GM23338 (cell line): ENCODE data around the gene ZDHHC7. TPM values are rescaled to one million over a fixed set of nuclear protein-coding genes. Genes with fewer than 3 reads are reported as not detected.

ENCODE experiments used
- ATAC-seq: fragments of 200-7000 bp; cut with Tn5 transposase; 3 replicates; pipeline ENCODE4 v1.9.1; 2020
- DNase-seq: peaks from one replicate; pipeline ENCODE4 v3.0.0-alpha.2; 2015; ENCODE audit warnings: low spot score
- H2AFZ ChIP-seq: fragments of 200-600 bp; sonication (generic); 2 replicates; pipeline ENCODE4 v1.8.0; 2016; ENCODE audit warnings: antibody characterized with exemption, mild to moderate bottlenecking, moderate library complexity
- H3F3A ChIP-seq: fragments of 200-600 bp; sonication (generic); replicated peaks from 2 replicates; pipeline ENCODE4 v1.8.0; 2017; ENCODE audit warnings: antibody characterized with exemption, mixed run types, low read depth
- H3K27ac ChIP-seq: fragments of 200-600 bp; sonication (generic); 2 replicates; pipeline ENCODE4 v1.6.1; 2016; ENCODE audit warnings: low read depth
- H3K27me3 ChIP-seq: fragments of 200-600 bp; sonication (generic); 2 replicates; pipeline ENCODE4 v1.8.0; 2016; ENCODE audit warnings: mild to moderate bottlenecking, mixed run types, moderate library complexity; ENCODE audit not compliant: insufficient read depth
- H3K36me3 ChIP-seq: fragments of 200-600 bp; sonication (generic); 2 replicates; pipeline ENCODE4 v1.8.0; 2016; ENCODE audit warnings: mild to moderate bottlenecking; ENCODE audit not compliant: insufficient read depth
- H3K4me1 ChIP-seq: fragments of 200-600 bp; sonication (generic); 2 replicates; pipeline ENCODE4 v1.8.0; 2016; ENCODE audit warnings: mild to moderate bottlenecking, moderate library complexity; ENCODE audit not compliant: insufficient read depth
- H3K4me2 ChIP-seq: fragments of 200-600 bp; sonication (generic); 2 replicates; pipeline ENCODE4 v1.7.1; 2017; ENCODE audit warnings: mixed run types
- H3K4me3 ChIP-seq: fragments of 200-600 bp; sonication (generic); 2 replicates; pipeline ENCODE4 v1.6.1; 2016; ENCODE audit warnings: mixed run types
- H3K79me2 ChIP-seq: fragments of 200-600 bp; sonication (generic); replicated peaks from 2 replicates; pipeline ENCODE4 v1.8.0; 2017; ENCODE audit warnings: mild to moderate bottlenecking; ENCODE audit not compliant: insufficient read depth
- H3K9me2 ChIP-seq: fragments of 200-600 bp; sonication (generic); 2 replicates; pipeline ENCODE4 v1.8.0; 2017; ENCODE audit not compliant: insufficient read depth
- H4K20me1 ChIP-seq: fragments of 200-600 bp; sonication (generic); replicated peaks from 2 replicates; pipeline ENCODE4 v1.8.0; 2017; ENCODE audit warnings: mild to moderate bottlenecking; ENCODE audit not compliant: insufficient read depth
- H3K27ac Mint-ChIP-seq: 2 replicates; pipeline ENCODE4 v1.8.0; 2020; ENCODE audit warnings: inconsistent platforms, mild to moderate bottlenecking, moderate library complexity, mixed read lengths
- H3K27me3 Mint-ChIP-seq: 3 replicates; pipeline ENCODE4 v1.8.0; 2022; ENCODE audit warnings: low read depth, mild to moderate bottlenecking, moderate library complexity, mixed read lengths, inconsistent platforms; ENCODE audit not compliant: insufficient read depth, poor library complexity
- H3K36me3 Mint-ChIP-seq: 3 replicates; pipeline ENCODE4 v1.8.0; 2021; ENCODE audit warnings: low read depth, mild to moderate bottlenecking, inconsistent platforms, moderate library complexity, mixed read lengths
- H3K4me1 Mint-ChIP-seq: 3 replicates; pipeline ENCODE4 v1.8.0; 2020; ENCODE audit warnings: mild to moderate bottlenecking, inconsistent platforms, mixed read lengths
- H3K4me3 Mint-ChIP-seq: 3 replicates; pipeline ENCODE4 v1.8.0; 2021; ENCODE audit warnings: moderate library complexity, mild to moderate bottlenecking, inconsistent platforms, mixed read lengths
- H3K9me3 Mint-ChIP-seq: 3 replicates; pipeline ENCODE4 v1.8.0; 2020; ENCODE audit warnings: moderate library complexity, mild to moderate bottlenecking, inconsistent platforms, mixed read lengths
- CREB1 ChIP-seq: fragments of 250-450 bp; sonication (Bioruptor Pico); IDR thresholded peaks from 2 replicates; pipeline ENCODE4 v1.5.0; 2020; ENCODE audit warnings: low read depth, mild to moderate bottlenecking, moderate library complexity
- EZH2 ChIP-seq: fragments of 200-600 bp; sonication (generic); IDR thresholded peaks from one replicate; pipeline ENCODE4 v1.8.0; 2017; ENCODE audit warnings: antibody characterized with exemption, mild to moderate bottlenecking, low read depth; ENCODE audit not compliant: unreplicated experiment
- EZH2phosphoT487 ChIP-seq: fragments of 200-600 bp; sonication (generic); IDR thresholded peaks from one replicate; pipeline ENCODE4 v1.8.1; 2018; ENCODE audit warnings: antibody characterized with exemption; ENCODE audit not compliant: unreplicated experiment
- JUNB ChIP-seq: IDR thresholded peaks from one replicate; pipeline ENCODE4 v1.6.1; 2016; ENCODE audit warnings: antibody characterized with exemption; ENCODE audit not compliant: unreplicated experiment
- NANOG ChIP-seq: IDR thresholded peaks from 2 replicates; pipeline ENCODE4 v1.6.1; 2016; ENCODE audit warnings: antibody characterized with exemption, borderline replicate concordance
- ZNF114 ChIP-seq: fragments of 250-450 bp; sonication (Bioruptor Pico); IDR thresholded peaks from 2 replicates; pipeline ENCODE4 v1.5.0; 2020; ENCODE audit warnings: mild to moderate bottlenecking, moderate library complexity
- ZNF331 ChIP-seq: fragments of 250-450 bp; sonication (Bioruptor Pico); IDR thresholded peaks from 2 replicates; pipeline ENCODE4 v1.5.0; 2020; ENCODE audit warnings: low read depth, mild to moderate bottlenecking, moderate library complexity
- polyA plus RNA-seq: library from polyadenylated mRNA; unstranded; fragments of >200 nt; fragmentation: Nextera tagmentation; extraction: Ambion mirVana; gene quantifications from 2 replicates; pipeline ENCODE4 v1.2.1, GENCODE V29; 2016
- total RNA-seq: library from RNA; depleted of rRNA; stranded (reverse); fragments of >200 nt; shearing (Covaris generic); gene quantifications from 2 replicates; pipeline ENCODE4 v1.2.3, GENCODE V29; 2014
- TF ChIP-seq, protein P1 (sequence below), 2 experiments: fragments of 200-600 bp in 1 of 2; sonication (generic) in 1 of 2; conservative IDR thresholded peaks; 2 replicates each; pipeline versions ENCODE4 v1.5.1 to v1.6.1; 2016 to 2017; ENCODE audit warnings: antibody characterized with exemption in 2 of 2, low read depth in 2 of 2, mild to moderate bottlenecking in 2 of 2, moderate library complexity in 1 of 2
- TF ChIP-seq, protein P2 (sequence below): IDR thresholded peaks from 2 replicates; pipeline ENCODE4 v1.6.1; 2016; ENCODE audit warnings: antibody characterized with exemption
- TF ChIP-seq, protein P3 (sequence below): fragments of 250-450 bp; sonication (Bioruptor Pico); IDR thresholded peaks from 2 replicates; pipeline ENCODE4 v1.5.0; 2020; ENCODE audit warnings: mild to moderate bottlenecking, moderate library complexity

Gene ZDHHC7
- total and polyA plus RNA-seq, 2 experiments from 2014 or later = 13.1 to 46.1 TPM

DNA sequence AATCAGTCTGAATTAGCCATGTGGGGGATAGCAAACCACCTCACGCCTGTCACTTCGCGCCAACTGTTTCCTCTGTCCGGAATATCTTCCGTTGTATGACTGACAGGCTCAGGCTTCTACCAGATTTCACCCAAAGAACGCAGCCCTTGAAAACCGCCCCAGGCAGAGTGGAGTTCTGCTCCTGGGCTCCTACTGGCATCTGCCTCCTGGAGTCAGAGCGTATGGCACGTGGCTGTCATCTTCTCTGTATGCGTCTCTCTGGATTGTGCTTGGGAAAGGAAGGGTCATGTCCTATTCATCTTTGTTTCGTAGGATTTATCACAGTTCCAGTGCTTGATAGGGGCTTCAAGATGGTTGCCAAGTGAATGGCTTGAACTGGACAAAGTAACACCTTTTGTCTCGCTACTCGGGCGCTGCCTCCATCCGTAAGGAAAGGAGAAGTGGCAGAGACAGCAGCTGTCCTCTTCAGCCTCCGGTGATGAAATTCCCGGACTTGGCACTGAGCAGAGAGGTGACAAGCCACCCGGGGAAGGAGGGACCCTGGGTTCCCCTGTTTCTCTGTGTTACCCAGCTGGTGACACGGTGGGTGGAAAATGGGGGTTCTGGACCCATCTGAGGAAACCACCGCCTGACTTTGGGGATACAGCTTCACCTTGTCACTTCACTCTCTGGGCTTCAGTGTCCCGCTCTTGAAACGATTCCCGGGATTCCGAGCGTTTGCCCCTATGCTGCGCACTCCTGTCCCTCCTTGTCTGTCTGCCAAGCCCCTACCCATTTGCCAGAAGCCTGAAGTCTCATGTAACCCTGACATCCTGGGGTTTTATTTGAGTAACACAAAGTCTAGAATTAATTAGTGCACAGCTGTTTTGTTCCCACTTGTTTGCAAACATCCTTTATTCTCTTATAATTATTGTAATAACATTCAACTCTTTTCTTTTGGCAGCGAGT lies 30.2 kb upstream of the ZDHHC7 start (continued):
- TF ChIP-seq, protein P1, sequence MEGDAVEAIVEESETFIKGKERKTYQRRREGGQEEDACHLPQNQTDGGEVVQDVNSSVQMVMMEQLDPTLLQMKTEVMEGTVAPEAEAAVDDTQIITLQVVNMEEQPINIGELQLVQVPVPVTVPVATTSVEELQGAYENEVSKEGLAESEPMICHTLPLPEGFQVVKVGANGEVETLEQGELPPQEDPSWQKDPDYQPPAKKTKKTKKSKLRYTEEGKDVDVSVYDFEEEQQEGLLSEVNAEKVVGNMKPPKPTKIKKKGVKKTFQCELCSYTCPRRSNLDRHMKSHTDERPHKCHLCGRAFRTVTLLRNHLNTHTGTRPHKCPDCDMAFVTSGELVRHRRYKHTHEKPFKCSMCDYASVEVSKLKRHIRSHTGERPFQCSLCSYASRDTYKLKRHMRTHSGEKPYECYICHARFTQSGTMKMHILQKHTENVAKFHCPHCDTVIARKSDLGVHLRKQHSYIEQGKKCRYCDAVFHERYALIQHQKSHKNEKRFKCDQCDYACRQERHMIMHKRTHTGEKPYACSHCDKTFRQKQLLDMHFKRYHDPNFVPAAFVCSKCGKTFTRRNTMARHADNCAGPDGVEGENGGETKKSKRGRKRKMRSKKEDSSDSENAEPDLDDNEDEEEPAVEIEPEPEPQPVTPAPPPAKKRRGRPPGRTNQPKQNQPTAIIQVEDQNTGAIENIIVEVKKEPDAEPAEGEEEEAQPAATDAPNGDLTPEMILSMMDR (conservative IDR thresholded peaks at IDR 0.05; ENCODE audit: low read depth in 2 of 2) = no peak
- no peak for TF ChIP-seq JUNB
- TF ChIP-seq ZNF114 (CRISPR knock-in tag) = no peak
- TF ChIP-seq EZH2phosphoT487 = no peak
- TF ChIP-seq, protein P2, sequence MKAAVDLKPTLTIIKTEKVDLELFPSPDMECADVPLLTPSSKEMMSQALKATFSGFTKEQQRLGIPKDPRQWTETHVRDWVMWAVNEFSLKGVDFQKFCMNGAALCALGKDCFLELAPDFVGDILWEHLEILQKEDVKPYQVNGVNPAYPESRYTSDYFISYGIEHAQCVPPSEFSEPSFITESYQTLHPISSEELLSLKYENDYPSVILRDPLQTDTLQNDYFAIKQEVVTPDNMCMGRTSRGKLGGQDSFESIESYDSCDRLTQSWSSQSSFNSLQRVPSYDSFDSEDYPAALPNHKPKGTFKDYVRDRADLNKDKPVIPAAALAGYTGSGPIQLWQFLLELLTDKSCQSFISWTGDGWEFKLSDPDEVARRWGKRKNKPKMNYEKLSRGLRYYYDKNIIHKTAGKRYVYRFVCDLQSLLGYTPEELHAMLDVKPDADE = no peak
- TF ChIP-seq CREB1 (CRISPR knock-in tag) = no peak
- no peak for TF ChIP-seq ZNF331 (CRISPR knock-in tag)

- Mint-ChIP-seq H3K9me3 (no peaks in the 10 kb centered on the region), H3K27ac (no peak overlapping the region), H3K4me1 (no peaks in the 10 kb centered on the region), H3K4me3 (no peak overlapping the region), H3K27me3 (peaks cover 6% of the 10 kb centered on the region), H3K36me3 (no peaks in the 10 kb centered on the region)
- H2AFZ ChIP-seq = no peak overlapping the region
- no peaks in the 10 kb centered on the region for H3K4me1 ChIP-seq
- H3K4me2 ChIP-seq = no peak overlapping the region
- H3F3A ChIP-seq = no peaks in the 10 kb centered on the region
- H3K79me2 ChIP-seq = no peaks in the 10 kb centered on the region
- no peak overlapping the region for H3K27ac ChIP-seq
- no peak for ATAC-seq
- DNase-seq = no peak
- H3K27me3 ChIP-seq = no peaks in the 10 kb centered on the region
- no peaks in the 10 kb centered on the region for H3K36me3 ChIP-seq
- no peaks in the 10 kb centered on the region for H3K9me2 ChIP-seq
- no peak overlapping the region for H3K4me3 ChIP-seq
- H4K20me1 ChIP-seq = no peaks in the 10 kb centered on the region
- TF ChIP-seq JUNB (no peak), CREB1 (CRISPR knock-in tag) (no peak), EZH2phosphoT487 (no peak), NANOG (no peak), ZNF114 (CRISPR knock-in tag) (no peak), ZNF331 (CRISPR knock-in tag) (no peak), EZH2 (no peak)
- TF ChIP-seq, protein P3, sequence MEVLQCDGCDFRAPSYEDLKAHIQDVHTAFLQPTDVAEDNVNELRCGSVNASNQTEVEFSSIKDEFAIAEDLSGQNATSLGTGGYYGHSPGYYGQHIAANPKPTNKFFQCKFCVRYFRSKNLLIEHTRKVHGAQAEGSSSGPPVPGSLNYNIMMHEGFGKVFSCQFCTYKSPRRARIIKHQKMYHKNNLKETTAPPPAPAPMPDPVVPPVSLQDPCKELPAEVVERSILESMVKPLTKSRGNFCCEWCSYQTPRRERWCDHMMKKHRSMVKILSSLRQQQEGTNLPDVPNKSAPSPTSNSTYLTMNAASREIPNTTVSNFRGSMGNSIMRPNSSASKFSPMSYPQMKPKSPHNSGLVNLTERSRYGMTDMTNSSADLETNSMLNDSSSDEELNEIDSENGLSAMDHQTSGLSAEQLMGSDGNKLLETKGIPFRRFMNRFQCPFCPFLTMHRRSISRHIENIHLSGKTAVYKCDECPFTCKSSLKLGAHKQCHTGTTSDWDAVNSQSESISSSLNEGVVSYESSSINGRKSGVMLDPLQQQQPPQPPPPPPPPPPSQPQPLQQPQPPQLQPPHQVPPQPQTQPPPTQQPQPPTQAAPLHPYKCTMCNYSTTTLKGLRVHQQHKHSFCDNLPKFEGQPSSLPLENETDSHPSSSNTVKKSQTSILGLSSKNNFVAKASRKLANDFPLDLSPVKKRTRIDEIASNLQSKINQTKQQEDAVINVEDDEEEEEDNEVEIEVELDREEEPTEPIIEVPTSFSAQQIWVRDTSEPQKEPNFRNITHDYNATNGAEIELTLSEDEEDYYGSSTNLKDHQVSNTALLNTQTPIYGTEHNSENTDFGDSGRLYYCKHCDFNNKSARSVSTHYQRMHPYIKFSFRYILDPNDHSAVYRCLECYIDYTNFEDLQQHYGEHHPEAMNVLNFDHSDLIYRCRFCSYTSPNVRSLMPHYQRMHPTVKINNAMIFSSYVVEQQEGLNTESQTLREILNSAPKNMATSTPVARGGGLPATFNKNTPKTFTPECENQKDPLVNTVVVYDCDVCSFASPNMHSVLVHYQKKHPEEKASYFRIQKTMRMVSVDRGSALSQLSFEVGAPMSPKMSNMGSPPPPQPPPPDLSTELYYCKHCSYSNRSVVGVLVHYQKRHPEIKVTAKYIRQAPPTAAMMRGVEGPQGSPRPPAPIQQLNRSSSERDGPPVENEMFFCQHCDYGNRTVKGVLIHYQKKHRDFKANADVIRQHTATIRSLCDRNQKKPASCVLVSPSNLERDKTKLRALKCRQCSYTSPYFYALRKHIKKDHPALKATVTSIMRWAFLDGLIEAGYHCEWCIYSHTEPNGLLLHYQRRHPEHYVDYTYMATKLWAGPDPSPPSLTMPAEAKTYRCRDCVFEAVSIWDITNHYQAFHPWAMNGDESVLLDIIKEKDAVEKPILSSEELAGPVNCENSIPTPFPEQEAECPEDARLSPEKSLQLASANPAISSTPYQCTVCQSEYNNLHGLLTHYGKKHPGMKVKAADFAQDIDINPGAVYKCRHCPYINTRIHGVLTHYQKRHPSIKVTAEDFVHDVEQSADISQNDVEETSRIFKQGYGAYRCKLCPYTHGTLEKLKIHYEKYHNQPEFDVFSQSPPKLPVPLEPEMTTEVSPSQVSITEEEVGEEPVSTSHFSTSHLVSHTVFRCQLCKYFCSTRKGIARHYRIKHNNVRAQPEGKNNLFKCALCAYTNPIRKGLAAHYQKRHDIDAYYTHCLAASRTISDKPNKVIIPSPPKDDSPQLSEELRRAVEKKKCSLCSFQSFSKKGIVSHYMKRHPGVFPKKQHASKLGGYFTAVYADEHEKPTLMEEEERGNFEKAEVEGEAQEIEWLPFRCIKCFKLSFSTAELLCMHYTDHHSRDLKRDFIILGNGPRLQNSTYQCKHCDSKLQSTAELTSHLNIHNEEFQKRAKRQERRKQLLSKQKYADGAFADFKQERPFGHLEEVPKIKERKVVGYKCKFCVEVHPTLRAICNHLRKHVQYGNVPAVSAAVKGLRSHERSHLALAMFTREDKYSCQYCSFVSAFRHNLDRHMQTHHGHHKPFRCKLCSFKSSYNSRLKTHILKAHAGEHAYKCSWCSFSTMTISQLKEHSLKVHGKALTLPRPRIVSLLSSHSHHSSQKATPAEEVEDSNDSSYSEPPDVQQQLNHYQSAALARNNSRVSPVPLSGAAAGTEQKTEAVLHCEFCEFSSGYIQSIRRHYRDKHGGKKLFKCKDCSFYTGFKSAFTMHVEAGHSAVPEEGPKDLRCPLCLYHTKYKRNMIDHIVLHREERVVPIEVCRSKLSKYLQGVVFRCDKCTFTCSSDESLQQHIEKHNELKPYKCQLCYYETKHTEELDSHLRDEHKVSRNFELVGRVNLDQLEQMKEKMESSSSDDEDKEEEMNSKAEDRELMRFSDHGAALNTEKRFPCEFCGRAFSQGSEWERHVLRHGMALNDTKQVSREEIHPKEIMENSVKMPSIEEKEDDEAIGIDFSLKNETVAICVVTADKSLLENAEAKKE (CRISPR knock-in tag) = no peak
- TF ChIP-seq, protein P2 = no peak
Observed at GRCh38 chr16:85040685-85041084, 29.4 kb upstream of the ZDHHC7 start.
